CD4-positive, alpha-beta T cell treated with Interleukin-6 at 100 ng/mL for 8 hours (primary cell): ENCODE measurements around the gene RASSF3.
"Not testable (repeated sequence)": the region's sequence is repeated elsewhere in the genome, so short reads cannot be mapped to it uniquely, and the experiment has no call there.

Source experiments
- DNase-seq: peaks from one replicate; pipeline ENCODE4 v3.0.0-alpha.2; 2020; ENCODE audit warnings: mixed read lengths, low spot score

RASSF3 gene

GRCh38 chr12:64634508-64635092 is 24.3 kb downstream of the RASSF3 start:
- no peak for DNase-seq

GRCh38 chr12:64635356-64635998 is 25.2 kb downstream of the RASSF3 start:
- DNase-seq, result no peak

GRCh38 chr12:64636856-64637255 is 26.6 kb downstream of the RASSF3 start:
- DNase-seq, result no peak

GRCh38 chr12:64639466-64639865 is 29.2 kb downstream of the RASSF3 start:
- no peak for DNase-seq

GRCh38 chr12:64646318-64646717 is 36.0 kb downstream of the RASSF3 start:
- DNase-seq, result no peak

GRCh38 chr12:64649487-64649886 is 39.2 kb downstream of the RASSF3 start:
- DNase-seq, result no peak

GRCh38 chr12:64650762-64651161 is 40.5 kb downstream of the RASSF3 start:
- DNase-seq, result no peak

GRCh38 chr12:64652346-64652745 is 42.1 kb downstream of the RASSF3 start:
- no peak for DNase-seq

GRCh38 chr12:64653123-64653522 is 42.8 kb downstream of the RASSF3 start:
- no peak for DNase-seq

GRCh38 chr12:64653907-64654306 is 43.6 kb downstream of the RASSF3 start:
- not testable (repeated sequence) for DNase-seq

GRCh38 chr12:64655141-64655540 is 44.8 kb downstream of the RASSF3 start:
- no peak for DNase-seq

GRCh38 chr12:64656429-64656828 is 46.1 kb downstream of the RASSF3 start:
- DNase-seq, result no peak

- DNase-seq, result no peak
These were observed 48.7 kb downstream of the RASSF3 start for GRCh38 chr12:64658892-64659481.

- no peak for DNase-seq
These were observed 50.1 kb downstream of the RASSF3 start for GRCh38 chr12:64660237-64661018.

GRCh38 chr12:64663015-64663414 is 52.7 kb downstream of the RASSF3 start:
- no peak for DNase-seq

GRCh38 chr12:64665514-64665913 is 55.2 kb downstream of the RASSF3 start:
- DNase-seq, result peak; percentile 55

GRCh38 chr12:64666054-64666914 is 56.0 kb downstream of the RASSF3 start:
- no peak for DNase-seq

- no peak for DNase-seq
These were observed 57.5 kb downstream of the RASSF3 start for GRCh38 chr12:64667793-64668192.

- DNase-seq, result peak; percentile 79
These were observed 59.1 kb downstream of the RASSF3 start for GRCh38 chr12:64669270-64669842.

- DNase-seq, result no peak
These were observed 59.7 kb downstream of the RASSF3 start for GRCh38 chr12:64670019-64670418.

- peak; percentile 33 for DNase-seq
These were observed 60.8 kb downstream of the RASSF3 start for GRCh38 chr12:64670919-64671639.
